ENCODE data around the gene CCR9.

CCR9 gene

DNA sequence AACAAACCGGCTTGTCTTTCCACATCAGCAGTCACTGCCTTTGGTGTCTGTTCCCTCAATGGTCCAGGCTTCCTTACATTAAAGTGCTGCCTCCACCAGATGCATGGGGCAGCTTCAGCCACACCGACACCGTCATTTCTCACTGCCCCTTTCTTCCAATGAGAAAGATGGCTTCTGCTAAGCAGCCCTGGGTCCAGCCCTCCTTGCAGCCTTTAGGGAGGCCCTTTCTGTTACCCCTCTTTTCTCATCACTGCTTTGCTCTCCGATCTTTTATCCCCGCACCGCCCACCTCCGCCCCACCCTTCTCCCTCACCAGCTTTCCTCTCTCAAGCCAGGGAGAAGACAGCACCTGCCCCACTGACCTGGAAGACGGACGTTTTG lies 28.7 kb downstream of the CCR9 start:
- no peaks in the 10 kb centered on the region for H3K79me2 ChIP-seq (ENCODE audit: insufficient read depth, low read length)
- H4K20me1 ChIP-seq (ENCODE audit: insufficient read depth, low read length, poor library complexity, severe bottlenecking), result no peaks in the 10 kb centered on the region
- no peaks in the 10 kb centered on the region for H3K9me2 ChIP-seq (replicated peaks; ENCODE audit: low read depth, low read length)
- H3F3A ChIP-seq (ENCODE audit: low read depth), result no peaks in the 10 kb centered on the region
- H3K4me1 ChIP-seq (ENCODE audit: insufficient read depth, low read length, poor library complexity, severe bottlenecking), result peaks cover 37% of the 10 kb centered on the region
- H2AFZ ChIP-seq (ENCODE audit: low read length), result no peak overlapping the region
- peak overlapping the region; percentile 71 for H3K4me2 ChIP-seq (ENCODE audit: low read depth, low read length, poor library complexity, severe bottlenecking)
- H3K27me3 ChIP-seq (ENCODE audit: insufficient read depth, low read length, poor library complexity, severe bottlenecking), result no peaks in the 10 kb centered on the region
- peak overlapping the region; percentile 60 for H3K4me3 ChIP-seq (ENCODE audit: low read length, poor library complexity, severe bottlenecking)
- H3K36me3 ChIP-seq (ENCODE audit: insufficient read depth, low read length), result no peaks in the 10 kb centered on the region; the same call in 1 of the 2 replicates
- H3K9ac ChIP-seq (ENCODE audit: low read depth, low read length, poor library complexity, severe bottlenecking), result no peak overlapping the region
- TF ChIP-seq EZH2phosphoT487 (IDR thresholded peaks at IDR 0.05; ENCODE audit: borderline replicate concordance), result no peak
- TF ChIP-seq, protein P1, sequence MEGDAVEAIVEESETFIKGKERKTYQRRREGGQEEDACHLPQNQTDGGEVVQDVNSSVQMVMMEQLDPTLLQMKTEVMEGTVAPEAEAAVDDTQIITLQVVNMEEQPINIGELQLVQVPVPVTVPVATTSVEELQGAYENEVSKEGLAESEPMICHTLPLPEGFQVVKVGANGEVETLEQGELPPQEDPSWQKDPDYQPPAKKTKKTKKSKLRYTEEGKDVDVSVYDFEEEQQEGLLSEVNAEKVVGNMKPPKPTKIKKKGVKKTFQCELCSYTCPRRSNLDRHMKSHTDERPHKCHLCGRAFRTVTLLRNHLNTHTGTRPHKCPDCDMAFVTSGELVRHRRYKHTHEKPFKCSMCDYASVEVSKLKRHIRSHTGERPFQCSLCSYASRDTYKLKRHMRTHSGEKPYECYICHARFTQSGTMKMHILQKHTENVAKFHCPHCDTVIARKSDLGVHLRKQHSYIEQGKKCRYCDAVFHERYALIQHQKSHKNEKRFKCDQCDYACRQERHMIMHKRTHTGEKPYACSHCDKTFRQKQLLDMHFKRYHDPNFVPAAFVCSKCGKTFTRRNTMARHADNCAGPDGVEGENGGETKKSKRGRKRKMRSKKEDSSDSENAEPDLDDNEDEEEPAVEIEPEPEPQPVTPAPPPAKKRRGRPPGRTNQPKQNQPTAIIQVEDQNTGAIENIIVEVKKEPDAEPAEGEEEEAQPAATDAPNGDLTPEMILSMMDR (conservative IDR thresholded peaks at IDR 0.05; ENCODE audit: low read length), result no peak
- no peaks in the 10 kb centered on the region for H3K9me3 ChIP-seq (ENCODE audit: insufficient read depth, low read depth, low read length)

DNA sequence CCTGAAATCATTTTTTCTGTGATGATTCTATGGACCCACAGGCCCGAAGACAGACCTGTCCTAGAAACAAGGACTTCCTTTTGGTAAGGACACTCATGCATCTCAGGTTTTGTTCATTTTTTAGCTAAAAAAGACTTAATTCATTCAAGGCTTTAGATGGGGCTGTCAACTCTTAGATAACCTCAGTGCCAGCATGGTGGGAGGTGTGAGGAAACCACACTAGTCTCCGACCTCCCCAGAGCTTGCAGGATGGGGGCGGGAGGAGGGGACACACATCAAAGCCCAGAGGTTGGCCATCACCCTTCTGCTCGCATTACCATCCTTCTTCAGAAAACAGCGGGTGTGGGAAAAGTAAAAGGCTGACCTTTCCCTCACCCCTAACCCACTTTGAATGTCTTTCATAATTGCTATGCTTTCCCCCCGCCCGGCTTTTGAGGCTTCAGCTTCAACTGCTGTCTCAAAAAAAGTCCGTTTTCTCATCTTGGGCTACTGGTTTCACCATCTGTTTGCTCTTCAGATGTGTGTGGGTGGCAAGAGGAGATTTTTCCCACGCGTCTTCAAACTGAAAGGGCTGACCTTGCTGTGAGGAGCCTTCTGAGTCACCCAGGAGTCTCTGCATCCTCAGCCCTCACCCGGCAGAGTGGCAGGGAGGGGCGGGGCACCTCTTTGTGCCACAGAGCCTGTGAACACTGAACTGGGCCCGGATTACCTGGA lies 29.3 kb downstream of the CCR9 start:
- H3K9ac ChIP-seq (ENCODE audit: low read depth, low read length, poor library complexity, severe bottlenecking), result peak overlapping the region; percentile 33
- no peaks in the 10 kb centered on the region for H3K79me2 ChIP-seq (ENCODE audit: insufficient read depth, low read length)
- TF ChIP-seq, protein P1 (conservative IDR thresholded peaks at IDR 0.05; ENCODE audit: low read length), result no peak
- no peak for TF ChIP-seq EZH2phosphoT487 (IDR thresholded peaks at IDR 0.05; ENCODE audit: borderline replicate concordance)
- H3K27me3 ChIP-seq (ENCODE audit: insufficient read depth, low read length, poor library complexity, severe bottlenecking), result no peaks in the 10 kb centered on the region
- H3K4me2 ChIP-seq (ENCODE audit: low read depth, low read length, poor library complexity, severe bottlenecking), result peak overlapping the region; percentile 71
- peak overlapping the region; percentile 60 for H3K4me3 ChIP-seq (ENCODE audit: low read length, poor library complexity, severe bottlenecking)
- H3K4me1 ChIP-seq (ENCODE audit: insufficient read depth, low read length, poor library complexity, severe bottlenecking), result peaks cover 37% of the 10 kb centered on the region
- H3K36me3 ChIP-seq (ENCODE audit: insufficient read depth, low read length), result no peaks in the 10 kb centered on the region; the same call in 1 of the 2 replicates
- H3K9me3 ChIP-seq (ENCODE audit: insufficient read depth, low read depth, low read length), result no peaks in the 10 kb centered on the region
- no peak overlapping the region for H2AFZ ChIP-seq (ENCODE audit: low read length)
- H4K20me1 ChIP-seq (ENCODE audit: insufficient read depth, low read length, poor library complexity, severe bottlenecking), result no peaks in the 10 kb centered on the region
- no peaks in the 10 kb centered on the region for H3F3A ChIP-seq (ENCODE audit: low read depth)
- H3K9me2 ChIP-seq (replicated peaks; ENCODE audit: low read depth, low read length), result no peaks in the 10 kb centered on the region

DNA sequence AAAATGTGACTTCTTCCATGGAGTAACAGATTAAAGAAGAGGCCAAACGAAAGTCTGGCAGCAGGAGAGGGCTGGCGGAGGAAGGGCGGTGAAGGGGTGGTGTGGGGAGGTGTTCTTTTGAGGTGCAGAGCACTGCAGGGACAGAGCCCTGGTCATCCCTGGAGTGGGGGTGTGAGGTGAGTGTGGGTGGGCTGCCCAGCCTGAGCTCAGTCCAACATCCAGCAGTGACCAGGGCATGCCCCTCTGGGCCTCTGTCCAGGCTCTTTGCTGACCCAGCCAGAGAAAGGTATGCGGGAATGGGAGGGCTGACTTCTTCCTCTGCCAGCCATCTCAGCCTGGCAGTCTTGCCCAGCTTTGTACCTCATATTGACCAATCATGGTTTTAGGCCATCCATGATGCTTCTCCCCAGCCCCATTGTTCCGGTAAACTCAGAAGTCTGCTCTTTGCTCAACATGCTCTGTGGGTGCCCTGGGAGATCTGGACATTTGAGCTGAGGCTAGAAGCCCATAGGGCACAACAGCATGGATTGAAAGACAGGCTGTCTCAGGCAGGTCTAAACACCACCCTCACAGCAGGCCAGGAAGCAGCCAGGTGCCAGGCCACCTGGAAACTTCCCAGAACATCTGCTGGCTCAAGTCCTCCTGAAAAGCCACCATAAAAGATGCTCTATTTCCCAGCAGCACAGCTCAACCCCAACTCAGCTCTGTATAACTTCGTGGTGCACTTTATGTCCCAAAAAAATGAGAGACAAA lies 31.0 kb downstream of the CCR9 start:
- Histone ChIP-seq H3K4me3 (ENCODE audit: low read length, poor library complexity, severe bottlenecking) (no peak overlapping the region), H3K79me2 (ENCODE audit: insufficient read depth, low read length) (no peaks in the 10 kb centered on the region), H2AFZ (ENCODE audit: low read length) (no peak overlapping the region), H3K36me3 (ENCODE audit: insufficient read depth, low read length) (peaks cover 11% of the 10 kb centered on the region; the same call in 1 of the 2 replicates), H3K4me2 (ENCODE audit: low read depth, low read length, poor library complexity, severe bottlenecking) (no peak overlapping the region), H3K9ac (ENCODE audit: low read depth, low read length, poor library complexity, severe bottlenecking) (no peak overlapping the region), H4K20me1 (ENCODE audit: insufficient read depth, low read length, poor library complexity, severe bottlenecking) (no peaks in the 10 kb centered on the region), H3K9me3 (ENCODE audit: insufficient read depth, low read depth, low read length) (no peaks in the 10 kb centered on the region), H3K9me2 (replicated peaks; ENCODE audit: low read depth, low read length) (no peaks in the 10 kb centered on the region), H3K27me3 (ENCODE audit: insufficient read depth, low read length, poor library complexity, severe bottlenecking) (no peaks in the 10 kb centered on the region), H3K4me1 (ENCODE audit: insufficient read depth, low read length, poor library complexity, severe bottlenecking) (peaks cover 32% of the 10 kb centered on the region), H3F3A (ENCODE audit: low read depth) (no peaks in the 10 kb centered on the region)
- TF ChIP-seq, protein P1 (conservative IDR thresholded peaks at IDR 0.05; ENCODE audit: low read length), result no peak
- TF ChIP-seq EZH2phosphoT487 (IDR thresholded peaks at IDR 0.05; ENCODE audit: borderline replicate concordance), result no peak

Data from Loucy (cell line).